Ishikawa (cell line): Measurements from ENCODE around the gene SSU72.

ENCODE experiments used
- CEBPB ChIP-seq: IDR thresholded peaks from 2 replicates; pipeline ENCODE4 v1.6.1; 2012
- CREB1 ChIP-seq: IDR thresholded peaks from 2 replicates; pipeline ENCODE4 v1.6.1; 2012; ENCODE audit warnings: low read depth
- EP300 ChIP-seq: IDR thresholded peaks from 2 replicates; pipeline ENCODE4 v1.6.1; 2012; ENCODE audit warnings: borderline replicate concordance
- FOXM1 ChIP-seq: IDR thresholded peaks from 2 replicates; pipeline ENCODE4 v1.6.1; 2012; ENCODE audit warnings: low read depth, borderline replicate concordance
- MAX ChIP-seq: IDR thresholded peaks from 2 replicates; pipeline ENCODE4 v1.6.1; 2012
- NFIC ChIP-seq: IDR thresholded peaks from 2 replicates; pipeline ENCODE4 v1.6.1; 2012
- RAD21 ChIP-seq: IDR thresholded peaks from 2 replicates; pipeline ENCODE4 v1.6.1; 2012; ENCODE audit warnings: low read depth
- REST ChIP-seq: IDR thresholded peaks from 2 replicates; pipeline ENCODE4 v1.6.1; 2012; ENCODE audit warnings: low read depth, mild to moderate bottlenecking
- TAF1 ChIP-seq: IDR thresholded peaks from 2 replicates; pipeline ENCODE4 v1.6.1; 2012; ENCODE audit warnings: low read depth, mild to moderate bottlenecking
- TCF12 ChIP-seq: IDR thresholded peaks from 2 replicates; pipeline ENCODE4 v1.6.1; 2012; ENCODE audit warnings: low read depth
- TEAD4 ChIP-seq: IDR thresholded peaks from 2 replicates; pipeline ENCODE4 v1.6.1; 2012
- USF1 ChIP-seq: IDR thresholded peaks from 2 replicates; pipeline ENCODE4 v1.6.1; 2012
- YY1 ChIP-seq: IDR thresholded peaks from 2 replicates; pipeline ENCODE4 v1.6.1; 2012; ENCODE audit warnings: low read depth
- ZBTB7A ChIP-seq: IDR thresholded peaks from 2 replicates; pipeline ENCODE4 v1.6.1; 2012; ENCODE audit warnings: low read depth

GRCh38 chr1:1537626-1538250 lies 36.9 kb downstream of the SSU72 start:
- no peak for TF ChIP-seq YY1
- no peak for TF ChIP-seq CEBPB
- no peak for TF ChIP-seq TCF12
- TF ChIP-seq REST: no peak
- TF ChIP-seq EP300: no peak
- no peak for TF ChIP-seq FOXM1
- TF ChIP-seq NFIC: no peak
- TF ChIP-seq TEAD4: no peak
- TF ChIP-seq RAD21: no peak
- TF ChIP-seq TAF1: no peak
- no peak for TF ChIP-seq MAX
- TF ChIP-seq CREB1: no peak
- no peak for TF ChIP-seq ZBTB7A
- TF ChIP-seq USF1: no peak
